Activated CD8-positive, alpha-beta memory T cell treated with anti-CD3 and anti-CD28 coated beads for 48 hours (primary cell): ENCODE measurements around the gene VEPH1.
"Not testable (repeated sequence)": the region's sequence is repeated elsewhere in the genome, so short reads cannot be mapped to it uniquely, and the experiment has no call there.

Experiments used
- DNase-seq, 3 experiments: peaks; one replicate each; pipeline ENCODE4 v3.0.0-alpha.2; 2020; ENCODE audit warnings: low read depth in 2 of 3, low spot score in 2 of 3

VEPH1 gene

DNA sequence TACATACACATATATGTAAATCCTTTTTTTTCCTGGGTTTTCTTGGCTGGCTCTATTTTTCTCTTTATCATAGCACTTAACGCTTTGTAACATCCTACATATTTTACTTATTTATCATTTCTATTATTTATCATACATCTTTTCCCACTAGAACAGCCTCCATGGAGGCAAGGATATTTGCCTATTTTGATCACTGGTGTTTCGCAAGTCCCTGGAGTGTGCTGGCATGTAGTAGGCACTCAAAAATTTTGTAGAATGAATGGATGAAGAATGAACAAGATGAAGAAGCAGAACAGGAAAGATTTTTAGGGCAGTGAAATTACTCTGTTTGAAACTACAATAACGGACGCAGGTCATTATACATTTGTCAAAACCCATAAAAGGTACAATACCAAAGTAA, 149.6 kb downstream of the VEPH1 start:
- DNase-seq, result no peak

DNA sequence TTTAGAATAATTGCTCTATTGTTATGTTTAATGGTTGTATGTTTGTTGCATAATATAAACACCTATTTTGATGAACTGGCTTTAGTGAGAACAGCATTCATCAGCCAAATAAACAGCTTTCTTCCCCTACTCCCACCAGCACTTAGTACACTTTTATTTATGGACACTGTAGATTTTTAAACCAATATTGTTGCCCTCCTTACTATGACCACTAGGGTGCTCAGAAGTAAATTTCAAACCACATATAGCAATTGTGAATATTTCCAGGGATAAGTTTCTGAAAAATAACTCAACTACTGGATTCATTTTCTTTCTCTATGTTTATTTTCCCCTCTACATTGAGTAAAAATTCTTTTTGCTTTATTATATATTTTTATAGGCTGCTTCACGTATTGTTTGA, 151.2 kb downstream of the VEPH1 start:
- DNase-seq, result no peak

- DNase-seq, result not testable (repeated sequence)
Observed at GRCh38 chr3:157350651-157351050, 152.6 kb downstream of the VEPH1 start.

- DNase-seq, result not testable (repeated sequence)
Observed at GRCh38 chr3:157348304-157349075, 154.7 kb downstream of the VEPH1 start.

DNA sequence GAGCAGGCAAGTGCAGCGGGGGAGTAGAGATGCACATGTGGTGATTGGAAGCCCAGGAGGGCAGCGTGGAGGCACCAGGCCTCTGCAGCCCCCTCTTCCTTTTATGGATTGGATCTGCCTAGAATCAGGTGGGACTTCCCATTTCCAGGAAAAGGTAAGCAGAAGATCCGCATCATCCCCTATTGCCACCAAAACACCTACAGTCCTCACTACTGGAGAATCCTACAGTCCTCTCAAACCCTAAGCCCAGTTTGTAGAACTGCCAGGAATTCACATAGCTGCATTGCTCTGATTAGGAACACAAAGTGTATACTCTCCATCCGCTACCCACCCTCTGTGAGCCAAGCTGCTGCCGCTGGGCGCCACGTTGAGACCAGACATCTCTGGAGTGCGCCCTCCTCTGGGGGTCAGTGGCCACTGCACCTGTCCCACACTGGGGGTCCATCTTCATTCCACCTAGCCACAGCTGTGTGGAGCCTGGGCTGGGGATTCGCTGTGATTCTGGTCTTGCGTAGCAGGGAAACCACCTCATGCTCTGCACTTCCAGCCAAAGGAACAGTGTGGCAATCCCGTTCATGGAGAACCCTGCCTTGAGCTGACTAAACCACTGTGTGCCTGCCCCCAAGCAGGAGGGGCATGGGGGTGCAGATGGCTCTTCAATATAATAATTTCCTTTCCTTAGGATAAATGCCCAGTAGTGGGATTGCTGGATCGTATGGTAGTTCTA, 155.5 kb downstream of the VEPH1 start:
- DNase-seq, result no peak

DNA sequence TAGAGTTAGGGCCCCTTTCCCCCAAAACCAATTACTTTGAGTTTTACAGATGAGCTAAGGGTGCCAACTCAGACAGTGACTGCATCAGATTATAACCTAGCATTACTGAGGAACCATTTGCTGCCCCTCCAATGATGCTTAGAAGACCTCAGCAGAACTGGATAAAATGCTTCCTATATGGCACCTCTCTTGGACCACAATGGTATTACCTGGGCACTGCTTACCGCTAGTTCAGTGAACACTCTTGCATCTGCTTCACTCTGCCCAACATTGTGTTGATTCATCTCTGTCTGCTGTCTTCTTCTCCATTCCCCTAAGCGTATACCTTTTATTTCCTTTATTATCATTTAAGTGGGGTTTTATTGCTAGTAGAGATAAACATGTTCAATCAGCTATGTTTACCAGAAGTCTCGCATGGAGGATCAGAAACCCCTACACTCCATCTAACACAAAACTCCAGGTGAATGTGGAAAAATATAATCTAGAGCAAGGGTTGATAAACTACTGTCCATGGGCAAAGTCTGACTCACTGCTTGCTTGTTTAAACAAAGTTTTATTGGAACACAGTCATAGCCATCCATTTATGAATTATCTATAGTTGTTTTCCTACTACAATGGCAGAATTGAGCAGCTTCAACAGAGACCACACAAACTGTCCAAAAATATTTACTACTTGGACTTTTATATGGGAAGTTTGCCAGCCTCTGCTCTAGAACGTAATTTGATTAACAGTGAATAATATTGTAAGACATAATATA, 166.8 kb downstream of the VEPH1 start:
- DNase-seq, result no peak

GRCh38 chr3:157335233-157336076, 167.8 kb downstream of the VEPH1 start:
- DNase-seq, result no peak

- DNase-seq, result no peak
Observed at GRCh38 chr3:157333551-157333991, 169.6 kb downstream of the VEPH1 start.

DNA sequence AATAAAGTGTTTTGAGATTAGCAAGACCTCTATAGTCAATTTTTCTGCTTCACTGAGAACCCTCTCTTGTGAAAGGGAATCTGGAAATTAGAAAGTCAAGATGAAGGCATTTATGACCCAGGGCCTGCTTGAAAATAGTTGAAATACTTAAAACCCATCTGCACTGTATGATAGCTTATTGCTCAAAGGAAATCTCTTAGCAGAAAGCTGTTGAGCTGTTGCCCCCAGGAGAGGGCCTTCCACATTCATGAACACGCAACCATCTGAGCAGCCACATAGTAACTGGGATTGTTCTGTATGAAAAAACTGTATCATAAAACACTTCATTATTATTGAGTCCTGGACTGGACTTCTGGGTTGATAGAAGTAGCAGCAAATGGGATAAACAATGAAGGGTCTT, 173.0 kb downstream of the VEPH1 start:
- no peak for DNase-seq

DNA sequence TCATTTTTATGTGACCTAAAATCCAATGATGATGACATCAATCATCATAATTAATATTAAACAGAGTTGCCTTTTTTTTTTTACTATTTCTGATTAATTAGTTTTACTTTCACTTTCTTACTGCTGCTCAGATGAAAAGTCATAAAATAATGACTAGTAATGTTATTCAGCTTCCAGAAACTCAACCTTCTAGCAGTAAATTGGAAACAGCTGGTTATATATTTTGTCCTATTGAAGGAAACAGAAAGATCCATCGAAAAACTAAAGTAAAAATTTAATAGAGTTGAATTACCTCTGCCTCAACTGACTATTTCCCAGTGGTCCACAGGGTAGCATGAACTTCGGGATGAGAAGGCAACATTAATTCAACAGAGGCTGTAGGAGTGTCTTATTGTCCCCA, 173.7 kb downstream of the VEPH1 start:
- no peak for DNase-seq

DNA sequence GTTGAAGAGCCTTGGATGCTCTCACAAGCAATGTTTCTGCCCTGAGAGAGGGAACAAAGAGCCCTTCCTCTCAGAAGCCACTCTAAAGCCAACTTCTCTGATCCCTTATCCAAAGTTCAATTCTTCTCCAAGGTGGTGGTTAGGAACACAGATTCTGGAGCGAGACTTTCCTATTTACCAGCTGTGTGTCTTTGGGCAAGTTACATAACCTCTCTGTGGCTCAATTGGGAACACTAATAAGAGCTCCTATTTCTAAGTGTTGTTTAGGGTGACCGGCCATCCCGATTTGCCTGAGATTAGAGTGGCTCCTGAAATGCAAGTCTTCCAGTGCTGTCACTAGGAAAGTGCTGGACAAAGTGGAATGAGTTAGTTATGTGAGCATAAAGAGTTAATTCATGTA, 175.4 kb downstream of the VEPH1 start:
- DNase-seq, result no peak

GRCh38 chr3:157327018-157327417, 176.2 kb downstream of the VEPH1 start:
- no peak for DNase-seq

DNA sequence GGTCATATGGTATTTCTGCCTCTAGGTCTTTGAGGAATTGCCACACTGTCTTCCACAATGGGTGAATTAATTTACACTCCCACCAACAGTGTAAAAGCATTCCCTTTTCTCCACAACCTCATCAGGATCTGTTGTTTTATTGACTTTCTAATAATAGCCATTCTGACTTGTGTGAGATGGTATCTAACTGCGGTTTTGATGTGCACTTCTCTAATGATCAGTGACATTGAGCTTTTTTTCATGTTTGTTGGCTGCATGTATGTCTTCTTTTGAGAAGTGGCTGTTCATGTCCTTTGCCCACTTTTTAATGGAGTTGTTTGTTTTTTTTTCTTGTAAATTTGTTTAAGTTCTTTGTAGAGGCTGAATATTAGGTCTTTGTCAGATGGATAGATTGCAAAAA, 178.3 kb downstream of the VEPH1 start:
- DNase-seq, result not testable (repeated sequence)

- DNase-seq, result no peak
Observed at GRCh38 chr3:157323360-157323759, 179.9 kb downstream of the VEPH1 start.

DNA sequence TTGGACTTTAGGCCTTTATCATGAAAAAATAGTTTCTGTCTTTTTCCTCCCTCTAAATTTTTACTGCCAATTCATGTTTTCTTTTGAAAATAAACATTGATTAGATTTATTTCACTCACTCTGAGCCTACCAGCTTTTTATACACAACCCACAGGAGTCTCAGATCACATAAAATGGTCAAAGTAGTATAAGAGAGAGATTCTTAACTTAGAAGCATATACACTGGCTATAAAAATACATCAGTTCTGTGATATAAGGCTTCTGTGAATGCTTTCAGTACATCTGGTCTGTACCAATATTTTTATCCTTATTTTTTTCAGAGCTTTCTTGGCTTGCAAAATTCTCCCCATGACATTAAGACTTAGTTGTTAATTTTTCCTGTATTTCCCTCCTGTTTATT, 183.5 kb downstream of the VEPH1 start:
- DNase-seq, result no peak

DNA sequence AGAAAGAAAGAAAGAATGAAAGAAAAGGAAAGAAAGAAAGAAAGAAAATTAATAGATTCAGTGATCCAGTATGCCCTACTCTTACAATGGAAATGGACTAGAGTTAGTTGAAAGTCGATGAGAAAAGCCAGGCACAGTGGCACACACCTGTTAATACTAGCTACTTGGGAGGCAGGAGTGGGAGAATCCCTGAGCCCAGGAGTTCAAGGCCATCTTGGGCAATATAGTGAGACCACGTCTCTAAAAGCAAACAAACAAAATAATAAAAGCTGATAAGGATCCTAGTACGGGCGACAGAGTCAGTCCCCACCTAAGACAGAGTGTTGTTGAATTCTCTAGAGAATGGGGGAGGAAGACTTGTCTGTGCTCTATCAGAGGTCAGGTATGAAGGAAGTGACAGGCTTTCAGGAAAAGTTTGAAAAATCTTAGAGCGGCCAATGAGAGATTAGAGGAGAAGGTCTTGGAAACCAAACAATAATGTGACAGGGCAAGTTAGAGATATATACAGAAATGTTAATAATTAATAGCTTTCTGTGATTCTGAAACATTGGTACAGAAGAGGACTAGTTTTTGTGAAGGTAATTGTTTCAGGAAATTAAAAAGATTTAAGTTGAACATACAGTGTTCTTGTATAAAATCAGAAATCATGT, 184.5 kb downstream of the VEPH1 start:
- DNase-seq, result no peak

GRCh38 chr3:157317895-157318294, 185.3 kb downstream of the VEPH1 start:
- DNase-seq, result no peak

DNA sequence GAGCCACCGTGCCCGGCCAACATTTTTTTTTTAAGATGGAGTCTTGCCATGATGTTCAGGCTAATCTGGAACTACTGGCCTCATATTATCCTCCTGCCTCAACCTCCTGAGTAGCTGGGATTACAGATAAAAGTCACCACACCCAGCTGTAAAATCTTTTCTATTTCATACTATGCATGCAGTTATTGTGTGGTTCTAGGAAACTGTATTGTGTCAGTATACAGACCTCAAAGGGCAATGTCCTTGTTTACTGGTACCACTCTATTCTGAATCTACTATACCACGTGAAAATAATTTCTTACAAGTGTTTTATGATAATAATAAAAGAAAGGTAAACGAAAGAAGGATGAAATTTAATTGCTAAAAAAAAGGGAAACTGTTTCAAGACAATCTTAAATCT, 190.0 kb downstream of the VEPH1 start:
- DNase-seq, result no peak

DNA sequence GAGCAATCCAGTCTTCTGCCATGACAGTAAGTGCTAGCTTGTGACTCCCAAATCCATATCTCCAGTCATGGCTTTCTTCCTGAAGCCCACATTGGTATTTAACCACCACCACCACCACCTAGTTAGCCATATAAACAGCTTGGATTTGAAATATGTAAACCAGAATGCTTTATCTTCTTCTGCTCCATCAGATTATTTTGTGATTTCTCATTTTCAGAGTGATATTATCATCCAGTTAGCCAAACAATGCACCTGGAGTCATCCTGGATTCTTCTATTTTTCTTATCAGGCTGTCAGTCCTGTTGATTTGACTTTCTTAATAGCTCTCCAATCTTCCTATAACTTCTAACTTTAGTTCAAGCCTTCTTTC, 190.9 kb downstream of the VEPH1 start:
- DNase-seq, result no peak

GRCh38 chr3:157311633-157312375, 191.4 kb downstream of the VEPH1 start:
- no peak for DNase-seq
